Measurements from ENCODE around the gene FOXJ1.

FOXJ1 gene

GRCh38 chr17:76138896-76139752 is 1.9 kb downstream of the FOXJ1 start:
- Histone ChIP-seq H3K4ac (ENCODE audit: low read depth, low read length) (no peak overlapping the region), H3K27ac (ENCODE audit: low read depth, low read length) (no peak overlapping the region), H2AFZ (ENCODE audit: insufficient read depth, low read length, poor library complexity) (no peak overlapping the region), H3K4me1 (ENCODE audit: control insufficient read depth in 1 of 2, insufficient read depth in 2 of 2, low read length in 2 of 2) (peaks cover 17 to 31% of the 10 kb centered on the region in 2 experiments), H3K36me3 (ENCODE audit: control insufficient read depth in 1 of 2, insufficient read depth in 2 of 2, low read length in 2 of 2) (no peaks in the 10 kb centered on the region), H3K4me2 (ENCODE audit: low read length) (peak overlapping the region; percentile 9), H4K91ac (ENCODE audit: low read depth, low read length) (no peak overlapping the region), H3K9me3 (ENCODE audit: insufficient read depth, low read depth, low read length) (peaks cover 11% of the 10 kb centered on the region), H3K18ac (ENCODE audit: low read length) (no peak overlapping the region), H3K14ac (ENCODE audit: low read length) (no peak overlapping the region), H2AK5ac (ENCODE audit: low read length) (no peak overlapping the region), H2BK5ac (ENCODE audit: low read depth, low read length, poor library complexity) (no peak overlapping the region), H4K12ac (ENCODE audit: low read depth, low read length) (no peak overlapping the region), H3K79me1 (ENCODE audit: low read length) (no peaks in the 10 kb centered on the region), H3K27me3 (ENCODE audit: insufficient read depth, low read length) (peaks cover 65% of the 10 kb centered on the region), H3K23ac (ENCODE audit: low read length) (no peak overlapping the region), H3K79me2 (ENCODE audit: control insufficient read depth, insufficient read depth, low read length, poor library complexity) (no peaks in the 10 kb centered on the region), H2BK120ac (ENCODE audit: insufficient read depth, low read length, poor library complexity) (no peak overlapping the region), H3K9ac (ENCODE audit: low read length) (no peak overlapping the region), H3K4me3 (ENCODE audit: low read depth, low read length) (no peak overlapping the region), H2BK12ac (ENCODE audit: low read length) (no peak overlapping the region), H4K8ac (ENCODE audit: low read depth, low read length) (no peak overlapping the region)
- peak in 1 of 2 donors; percentile 31 for DNase-seq
- no CpG with 5 or more reads among the region's 15 CpGs for WGBS (ENCODE audit: extremely low coverage, insufficient coverage, insufficient read length)

GRCh38 chr17:76138234-76138895 is 2.7 kb downstream of the FOXJ1 start:
- peaks cover 11% of the 10 kb centered on the region for H3K9me3 ChIP-seq (ENCODE audit: insufficient read depth, low read depth, low read length)

GRCh38 chr17:76137351-76138233 is 3.5 kb downstream of the FOXJ1 start:
- H2AFZ ChIP-seq (ENCODE audit: insufficient read depth, low read length, poor library complexity) = no peak overlapping the region
- H2AK5ac ChIP-seq (ENCODE audit: low read length) = no peak overlapping the region
- no peak overlapping the region for H4K8ac ChIP-seq (ENCODE audit: low read depth, low read length)
- H3K27ac ChIP-seq (ENCODE audit: low read depth, low read length) = no peak overlapping the region
- no peaks in the 10 kb centered on the region for H3K79me1 ChIP-seq (ENCODE audit: low read length)
- H3K14ac ChIP-seq (ENCODE audit: low read length) = no peak overlapping the region
- no peak overlapping the region for H3K18ac ChIP-seq (ENCODE audit: low read length)
- H2BK120ac ChIP-seq (ENCODE audit: insufficient read depth, low read length, poor library complexity) = no peak overlapping the region
- H3K4me1 ChIP-seq (ENCODE audit: control insufficient read depth in 1 of 2, insufficient read depth in 2 of 2, low read length in 2 of 2) = peaks cover 23 to 36% of the 10 kb centered on the region in 2 experiments
- H3K27me3 ChIP-seq (ENCODE audit: insufficient read depth, low read length) = peaks cover 64% of the 10 kb centered on the region
- H3K79me2 ChIP-seq (ENCODE audit: control insufficient read depth, insufficient read depth, low read length, poor library complexity) = no peaks in the 10 kb centered on the region
- H2BK5ac ChIP-seq (ENCODE audit: low read depth, low read length, poor library complexity) = no peak overlapping the region
- H3K23ac ChIP-seq (ENCODE audit: low read length) = no peak overlapping the region
- no CpG with 5 or more reads among the region's 54 CpGs for WGBS (ENCODE audit: extremely low coverage, insufficient coverage, insufficient read length)
- no peak overlapping the region for H3K4me3 ChIP-seq (ENCODE audit: low read depth, low read length)
- H4K91ac ChIP-seq (ENCODE audit: low read depth, low read length) = no peak overlapping the region
- no peak overlapping the region for H4K12ac ChIP-seq (ENCODE audit: low read depth, low read length)
- no peaks in the 10 kb centered on the region for H3K36me3 ChIP-seq (ENCODE audit: control insufficient read depth in 1 of 2, insufficient read depth in 2 of 2, low read length in 2 of 2)
- H3K4me2 ChIP-seq (ENCODE audit: low read length) = no peak overlapping the region
- peaks cover 11% of the 10 kb centered on the region for H3K9me3 ChIP-seq (ENCODE audit: insufficient read depth, low read depth, low read length)
- no peak for DNase-seq
- no peak overlapping the region for H2BK12ac ChIP-seq (ENCODE audit: low read length)
- no peak overlapping the region for H3K9ac ChIP-seq (ENCODE audit: low read length)
- no peak overlapping the region for H3K4ac ChIP-seq (ENCODE audit: low read depth, low read length)

More at GRCh38 chr17:76138234-76138895, 2.7 kb downstream of the FOXJ1 start:
- Histone ChIP-seq H3K23ac (ENCODE audit: low read length) (no peak overlapping the region), H3K4me1 (ENCODE audit: control insufficient read depth in 1 of 2, insufficient read depth in 2 of 2, low read length in 2 of 2) (peaks cover 17 to 31% of the 10 kb centered on the region in 2 experiments), H3K4me3 (ENCODE audit: low read depth, low read length) (no peak overlapping the region), H3K27me3 (ENCODE audit: insufficient read depth, low read length) (peaks cover 65% of the 10 kb centered on the region), H3K79me2 (ENCODE audit: control insufficient read depth, insufficient read depth, low read length, poor library complexity) (no peaks in the 10 kb centered on the region), H2AFZ (ENCODE audit: insufficient read depth, low read length, poor library complexity) (no peak overlapping the region), H3K4ac (ENCODE audit: low read depth, low read length) (no peak overlapping the region), H2BK12ac (ENCODE audit: low read length) (no peak overlapping the region), H4K91ac (ENCODE audit: low read depth, low read length) (no peak overlapping the region), H3K4me2 (ENCODE audit: low read length) (no peak overlapping the region), H3K9ac (ENCODE audit: low read length) (no peak overlapping the region), H3K18ac (ENCODE audit: low read length) (no peak overlapping the region), H2BK5ac (ENCODE audit: low read depth, low read length, poor library complexity) (no peak overlapping the region), H4K12ac (ENCODE audit: low read depth, low read length) (no peak overlapping the region), H3K79me1 (ENCODE audit: low read length) (no peaks in the 10 kb centered on the region), H2AK5ac (ENCODE audit: low read length) (no peak overlapping the region), H3K14ac (ENCODE audit: low read length) (no peak overlapping the region), H3K36me3 (ENCODE audit: control insufficient read depth in 1 of 2, insufficient read depth in 2 of 2, low read length in 2 of 2) (no peaks in the 10 kb centered on the region), H2BK120ac (ENCODE audit: insufficient read depth, low read length, poor library complexity) (no peak overlapping the region), H3K27ac (ENCODE audit: low read depth, low read length) (no peak overlapping the region), H4K8ac (ENCODE audit: low read depth, low read length) (no peak overlapping the region)
- no CpG with 5 or more reads among the region's 23 CpGs for WGBS (ENCODE audit: extremely low coverage, insufficient coverage, insufficient read length)
- DNase-seq = no peak

- Histone ChIP-seq H3K79me2 (ENCODE audit: control insufficient read depth, insufficient read depth, low read length, poor library complexity) (no peaks in the 10 kb centered on the region), H3K4me2 (ENCODE audit: low read length) (no peak overlapping the region), H3K27me3 (ENCODE audit: insufficient read depth, low read length) (peaks cover 58% of the 10 kb centered on the region), H3K79me1 (ENCODE audit: low read length) (peaks cover 3% of the 10 kb centered on the region), H3K18ac (ENCODE audit: low read length) (no peak overlapping the region), H3K9ac (ENCODE audit: low read length) (no peak overlapping the region), H3K23ac (ENCODE audit: low read length) (no peak overlapping the region), H3K4me3 (ENCODE audit: low read depth, low read length) (no peak overlapping the region), H3K27ac (ENCODE audit: low read depth, low read length) (no peak overlapping the region), H2BK12ac (ENCODE audit: low read length) (no peak overlapping the region), H2AFZ (ENCODE audit: insufficient read depth, low read length, poor library complexity) (no peak overlapping the region), H3K36me3 (ENCODE audit: control insufficient read depth in 1 of 2, insufficient read depth in 2 of 2, low read length in 2 of 2) (no peaks in the 10 kb centered on the region), H3K14ac (ENCODE audit: low read length) (no peak overlapping the region), H4K12ac (ENCODE audit: low read depth, low read length) (no peak overlapping the region), H3K4me1 (ENCODE audit: control insufficient read depth in 1 of 2, insufficient read depth in 2 of 2, low read length in 2 of 2) (peaks cover 26 to 40% of the 10 kb centered on the region in 2 experiments), H3K9me3 (ENCODE audit: insufficient read depth, low read depth, low read length) (peaks cover 11% of the 10 kb centered on the region), H4K91ac (ENCODE audit: low read depth, low read length) (no peak overlapping the region), H4K8ac (ENCODE audit: low read depth, low read length) (no peak overlapping the region), H2BK120ac (ENCODE audit: insufficient read depth, low read length, poor library complexity) (no peak overlapping the region), H2AK5ac (ENCODE audit: low read length) (no peak overlapping the region), H2BK5ac (ENCODE audit: low read depth, low read length, poor library complexity) (no peak overlapping the region), H3K4ac (ENCODE audit: low read depth, low read length) (no peak overlapping the region)
- no peak for DNase-seq
- WGBS (ENCODE audit: extremely low coverage, insufficient coverage, insufficient read length) = no CpG with 5 or more reads among the region's 7 CpGs
Observed at GRCh38 chr17:76137001-76137350, 4.1 kb downstream of the FOXJ1 start.
